Activated CD8-positive, alpha-beta memory T cell treated with anti-CD3 and anti-CD28 coated beads, Interleukin-2, amount 10 ng/mL, durations not matched to agents 7 days and 5 days (primary cell): ENCODE measurements around the gene E2F2. TPM values are rescaled to one million over a fixed set of nuclear protein-coding genes. Genes with fewer than 3 reads are reported as not detected.
A peak's percentile ranks its signal among the peaks of the same experiment; 100 is the strongest.

Experiments used
- ATAC-seq: fragments of 150-1000 bp; cut with Tn5 transposase; one replicate; pipeline ENCODE4 v1.10.0; 2021; ENCODE audit warnings: moderate library complexity
- CTCF ChIA-PET: fragments of 350-600 bp; sonication (Branson Sonifier 250); formaldehyde crosslinking; loops from one replicate; lab custom pipeline; 2021; ENCODE audit warnings: antibody characterized with exemption; lab: Charles Lee
- DNase-seq: peaks from one replicate; pipeline ENCODE4 v3.0.0-alpha.2; 2020
- H3K27ac Mint-ChIP-seq: one replicate; pipeline ENCODE4 v1.8.0; 2021; ENCODE audit warnings: mild to moderate bottlenecking, mixed read lengths
- H3K27me3 Mint-ChIP-seq: one replicate; pipeline ENCODE4 v1.8.0; 2021; ENCODE audit warnings: mixed read lengths
- H3K36me3 Mint-ChIP-seq: one replicate; pipeline ENCODE4 v1.8.0; 2021; ENCODE audit warnings: mild to moderate bottlenecking, mixed read lengths
- H3K4me1 Mint-ChIP-seq: one replicate; pipeline ENCODE4 v1.8.0; 2021; ENCODE audit warnings: mixed read lengths
- H3K4me3 Mint-ChIP-seq: one replicate; pipeline ENCODE4 v1.8.0; 2021; ENCODE audit warnings: mild to moderate bottlenecking, moderate library complexity, mixed read lengths
- H3K9me3 Mint-ChIP-seq: one replicate; pipeline ENCODE4 v1.8.0; 2022; ENCODE audit warnings: low read depth, mixed read lengths
- total RNA-seq, 2 experiments: library from RNA; stranded (reverse); gene quantifications; one replicate each; pipeline ENCODE4 v1.2.3, GENCODE V29; 2021

E2F2 gene
- total RNA-seq, 2 experiments from 2014 or later = 77.4 to 103 TPM

DNA sequence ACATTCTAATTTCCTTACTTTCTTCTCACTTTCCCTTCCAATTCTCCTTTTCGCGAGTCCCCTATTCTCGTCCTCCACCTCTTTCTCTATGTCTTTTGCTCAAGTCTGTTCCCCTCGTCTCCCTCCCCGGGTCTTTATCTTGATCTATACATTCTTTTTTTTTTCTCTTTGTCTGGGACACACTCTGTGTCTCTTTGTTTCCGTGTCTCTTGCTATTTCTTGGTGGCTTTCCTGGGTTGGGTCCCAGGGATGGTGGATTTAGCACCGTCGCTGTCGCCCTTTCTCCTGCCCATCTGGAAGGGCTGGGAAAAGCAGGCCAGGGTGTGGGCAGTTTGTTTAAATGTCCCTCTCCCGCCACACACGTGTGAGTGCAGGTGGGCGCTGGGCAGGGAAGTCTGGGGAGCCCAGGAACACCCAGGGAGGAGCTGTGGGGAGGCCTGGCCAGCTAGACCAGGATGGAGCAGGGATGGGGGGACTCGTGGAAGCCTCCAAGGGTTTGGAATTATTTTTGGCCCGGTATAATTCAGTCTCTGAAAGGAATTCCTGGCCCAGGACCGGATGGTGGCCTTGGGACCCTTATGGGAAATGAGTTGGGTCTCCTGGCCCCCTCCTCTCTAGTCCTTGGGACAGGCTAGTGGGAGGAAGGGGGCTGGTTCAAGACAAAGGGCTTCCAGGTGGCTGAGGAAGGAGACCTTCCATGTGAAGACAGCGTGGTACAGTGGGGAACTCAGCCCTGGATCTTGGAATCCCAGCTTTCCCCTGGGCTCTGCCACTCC lies 37.8 kb upstream of the E2F2 start:
- ATAC-seq (no peak), DNase-seq (no peak)
- Mint-ChIP-seq H3K4me3 (peak overlapping the region; percentile 50), H3K9me3 (no peaks in the 10 kb centered on the region), H3K27me3 (peaks cover 63% of the 10 kb centered on the region), H3K4me1 (peaks cover 6% of the 10 kb centered on the region), H3K36me3 (peaks cover 1% of the 10 kb centered on the region), H3K27ac (no peak overlapping the region)
- CTCF ChIA-PET = interaction anchor here (0.8 to 1.3 kb wide), 2 partner anchors 66 to 68 kb away, joined by 3 to 5 read pairs; no protein-coding TSS in a partner anchor

- Mint-ChIP-seq H3K27ac (no peak overlapping the region), H3K4me1 (peaks cover 6% of the 10 kb centered on the region), H3K27me3 (peaks cover 69% of the 10 kb centered on the region), H3K9me3 (no peaks in the 10 kb centered on the region), H3K4me3 (peak overlapping the region; percentile 50), H3K36me3 (peaks cover 1% of the 10 kb centered on the region)
- ATAC-seq (no peak), DNase-seq (no peak)
- CTCF ChIA-PET = interaction anchor here (1.3 kb wide), 1 partner anchor 69 kb away, joined by 5 read pairs; no protein-coding TSS in a partner anchor
Observed at GRCh38 chr1:23567996-23568607, 37.1 kb upstream of the E2F2 start.

- Mint-ChIP-seq H3K4me3 (no peak overlapping the region), H3K9me3 (no peaks in the 10 kb centered on the region)
Observed at GRCh38 chr1:23567629-23567995, 36.6 kb upstream of the E2F2 start.

DNA sequence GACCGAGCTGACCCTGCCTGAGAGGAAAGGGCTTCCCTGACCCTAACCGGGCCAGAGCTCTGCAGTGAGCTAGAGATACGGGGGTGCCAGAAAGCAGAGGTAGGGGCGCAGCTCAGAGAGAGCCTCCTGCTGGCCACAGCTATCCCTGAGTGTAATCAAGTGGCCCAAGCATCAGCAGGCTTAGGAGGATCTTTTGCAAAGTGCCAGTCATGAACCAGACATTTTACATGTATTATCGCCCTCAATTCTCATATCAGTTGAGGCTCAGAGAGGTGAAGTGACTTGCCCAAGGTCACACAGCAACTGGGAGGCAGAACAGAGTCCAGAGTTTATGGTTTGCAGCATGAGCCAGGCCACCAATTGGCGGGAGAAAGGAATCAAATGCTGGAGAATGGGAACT lies 35.3 kb upstream of the E2F2 start:
- Mint-ChIP-seq H3K27ac (no peak overlapping the region), H3K9me3 (no peaks in the 10 kb centered on the region), H3K4me1 (peaks cover 13% of the 10 kb centered on the region), H3K27me3 (peaks cover 78% of the 10 kb centered on the region), H3K36me3 (peaks cover 1% of the 10 kb centered on the region), H3K4me3 (no peak overlapping the region)
- DNase-seq = no peak
- CTCF ChIA-PET = interaction anchor here (1.0 to 3.4 kb wide), 6 partner anchors 9 to 71 kb away, joined by 3 to 14 read pairs (median 3); no protein-coding TSS in a partner anchor
- no peak for ATAC-seq

More at GRCh38 chr1:23567629-23567995, 36.6 kb upstream of the E2F2 start:
- peaks cover 71% of the 10 kb centered on the region for H3K27me3 Mint-ChIP-seq
- H3K4me1 Mint-ChIP-seq = peaks cover 7% of the 10 kb centered on the region
- CTCF ChIA-PET = interaction anchor here (1.0 to 1.4 kb wide), 3 partner anchors 10 to 70 kb away, joined by 3 to 5 read pairs (median 3); no protein-coding TSS in a partner anchor
- peaks cover 1% of the 10 kb centered on the region for H3K36me3 Mint-ChIP-seq
- no peak for ATAC-seq
- no peak for DNase-seq
- no peak overlapping the region for H3K27ac Mint-ChIP-seq

- CTCF ChIA-PET = interaction anchor here (1.0 to 3.4 kb wide), 7 partner anchors 10 to 72 kb away, joined by 3 to 14 read pairs (median 4); no protein-coding TSS in a partner anchor
- H3K4me1 Mint-ChIP-seq = peaks cover 13% of the 10 kb centered on the region
Observed at GRCh38 chr1:23565776-23566175, 34.7 kb upstream of the E2F2 start.

DNA sequence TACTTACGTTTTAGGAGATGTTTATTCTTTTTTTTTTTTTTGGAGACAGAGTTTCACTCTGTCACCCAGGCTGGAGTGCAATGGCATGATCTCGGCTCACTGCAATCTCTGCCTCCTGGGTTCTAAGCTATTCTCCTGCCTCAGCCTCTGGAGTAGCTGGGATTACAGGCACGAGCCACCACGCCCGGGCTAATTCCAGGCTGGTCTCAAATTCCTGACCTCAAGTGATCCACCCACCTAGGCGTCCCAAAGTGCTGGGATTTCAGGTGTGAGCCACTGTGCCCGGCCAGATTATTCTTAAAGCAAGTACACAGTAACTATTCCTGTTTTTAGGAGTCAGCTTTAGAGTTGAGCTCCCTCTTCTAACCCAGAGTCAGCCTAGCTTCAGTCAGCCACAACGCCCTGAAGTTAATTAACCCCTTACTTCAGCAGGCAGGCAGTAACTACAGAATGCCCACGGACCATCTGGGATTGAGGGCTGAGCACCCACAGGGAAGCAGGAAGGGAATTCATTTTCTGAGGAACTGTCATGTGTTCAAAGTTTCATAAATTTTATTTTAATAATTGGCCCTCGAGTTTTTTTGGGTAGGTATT lies 33.6 kb upstream of the E2F2 start:
- Mint-ChIP-seq H3K27ac (no peak overlapping the region), H3K9me3 (no peaks in the 10 kb centered on the region), H3K4me3 (no peak overlapping the region), H3K27me3 (peaks cover 80% of the 10 kb centered on the region), H3K36me3 (peaks cover 1% of the 10 kb centered on the region), H3K4me1 (peaks cover 17% of the 10 kb centered on the region)
- CTCF ChIA-PET = interaction anchor here (0.8 to 3.4 kb wide), 7 partner anchors 10 to 70 kb away, joined by 3 to 14 read pairs (median 4); no protein-coding TSS in a partner anchor
- DNase-seq = no peak
- ATAC-seq = no peak

More at GRCh38 chr1:23565776-23566175, 34.7 kb upstream of the E2F2 start:
- Mint-ChIP-seq H3K27ac (no peak overlapping the region), H3K27me3 (peaks cover 80% of the 10 kb centered on the region), H3K36me3 (peaks cover 1% of the 10 kb centered on the region), H3K9me3 (no peaks in the 10 kb centered on the region), H3K4me3 (no peak overlapping the region)
- DNase-seq = no peak
- no peak for ATAC-seq

DNA sequence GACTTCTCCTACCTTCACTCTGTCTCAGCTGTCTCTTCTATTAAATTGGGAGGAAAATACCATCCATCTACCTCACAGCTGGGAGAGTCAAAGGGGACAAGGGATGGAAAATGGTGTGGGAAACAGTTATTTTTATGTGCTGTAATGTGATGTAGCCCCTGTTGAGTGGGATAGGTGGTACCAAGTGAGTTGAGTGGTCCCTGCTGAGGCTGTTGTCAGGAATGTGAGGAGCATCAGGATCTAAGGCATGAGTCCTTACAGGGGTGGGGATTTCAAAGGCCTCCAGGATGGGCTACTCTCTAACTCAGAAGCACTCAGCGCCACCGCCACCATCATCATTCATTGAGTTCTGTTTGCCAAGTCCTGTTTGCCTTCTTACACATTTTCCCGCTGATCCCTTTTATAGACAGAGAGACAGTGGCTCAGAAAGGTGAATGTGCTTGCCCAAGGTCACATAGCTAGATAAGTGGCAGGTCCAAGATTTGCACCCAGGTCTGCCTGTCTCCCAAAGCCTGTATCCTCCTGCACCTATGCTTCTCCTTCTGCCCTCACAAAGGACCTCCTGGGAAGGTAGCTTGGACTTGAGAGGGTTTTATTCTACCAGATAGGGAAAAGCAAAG lies 32.8 kb upstream of the E2F2 start:
- DNase-seq (no peak), ATAC-seq (no peak)
- Mint-ChIP-seq H3K4me3 (no peak overlapping the region), H3K27ac (no peak overlapping the region), H3K9me3 (no peaks in the 10 kb centered on the region), H3K27me3 (peaks cover 74% of the 10 kb centered on the region), H3K36me3 (peaks cover 1% of the 10 kb centered on the region), H3K4me1 (peaks cover 20% of the 10 kb centered on the region)
- CTCF ChIA-PET = interaction anchor here (0.8 to 3.4 kb wide), 5 partner anchors 9 to 71 kb away, joined by 3 to 14 read pairs (median 6); no protein-coding TSS in a partner anchor

DNA sequence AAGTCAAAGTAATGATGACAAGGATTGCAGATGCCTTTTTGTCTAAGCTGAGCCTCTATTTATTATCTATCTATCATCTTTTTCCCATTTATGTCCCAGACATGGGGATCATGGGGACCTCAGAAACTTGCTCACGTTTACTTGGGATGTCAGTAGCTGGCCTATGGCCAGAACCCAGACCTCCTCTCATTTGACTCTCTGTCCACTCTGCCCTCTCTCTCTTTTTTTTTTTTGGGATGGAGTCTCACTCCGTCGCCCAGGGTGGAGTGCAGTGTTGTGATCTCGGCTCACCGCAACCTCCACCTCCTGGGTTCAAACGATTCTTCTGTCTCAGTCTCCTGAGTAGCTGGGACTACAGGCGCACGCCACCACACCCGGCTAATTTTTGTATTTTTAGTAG lies 32.0 kb upstream of the E2F2 start:
- H3K36me3 Mint-ChIP-seq = no peaks in the 10 kb centered on the region
- no peak overlapping the region for H3K4me3 Mint-ChIP-seq
- CTCF ChIA-PET = interaction anchor here (1.5 kb wide), 1 partner anchor 18 kb away, joined by 4 read pairs; no protein-coding TSS in a partner anchor
- ATAC-seq = no peak
- H3K9me3 Mint-ChIP-seq = no peaks in the 10 kb centered on the region
- no peak overlapping the region for H3K27ac Mint-ChIP-seq
- DNase-seq = no peak
- peaks cover 69% of the 10 kb centered on the region for H3K27me3 Mint-ChIP-seq
- peaks cover 24% of the 10 kb centered on the region for H3K4me1 Mint-ChIP-seq

DNA sequence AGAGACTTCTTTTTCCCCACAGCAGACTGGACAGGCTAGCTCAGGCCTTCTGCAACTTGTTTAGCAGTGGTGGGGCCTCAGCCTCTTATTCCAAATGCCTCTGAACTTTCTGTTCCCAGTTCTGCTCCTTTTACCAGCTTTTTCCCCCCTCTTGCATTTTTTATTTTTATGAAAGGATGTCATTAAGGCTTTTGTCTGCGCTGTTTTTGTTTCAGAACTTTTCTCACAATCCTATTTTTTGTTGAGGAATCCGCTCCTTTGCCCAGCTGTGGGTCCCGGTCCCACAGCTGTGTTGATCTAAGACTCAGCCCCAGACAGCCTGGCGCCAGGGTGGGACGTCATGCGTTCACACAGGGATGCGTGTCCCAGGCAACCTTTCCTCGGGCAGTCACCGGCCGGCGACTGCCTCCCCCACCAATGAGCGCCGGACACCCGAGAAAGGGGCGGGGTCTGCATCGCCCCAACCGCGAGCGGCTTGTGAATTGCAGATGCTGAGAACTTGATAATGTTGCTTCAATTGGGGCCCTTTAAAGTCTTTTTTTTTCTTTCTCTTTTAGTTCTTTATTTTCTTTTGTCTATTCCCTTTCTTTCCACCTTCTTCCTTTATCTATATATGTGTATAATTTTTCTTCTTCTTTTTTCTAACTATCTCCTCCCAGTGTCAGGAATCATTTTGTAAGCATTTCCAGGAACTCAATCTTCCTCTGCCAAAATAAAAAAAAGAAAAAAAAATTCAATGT lies 31.3 kb upstream of the E2F2 start:
- Mint-ChIP-seq H3K9me3 (no peaks in the 10 kb centered on the region), H3K4me1 (peaks cover 27% of the 10 kb centered on the region), H3K27ac (no peak overlapping the region), H3K4me3 (no peak overlapping the region), H3K36me3 (no peaks in the 10 kb centered on the region), H3K27me3 (peaks cover 63% of the 10 kb centered on the region)
- DNase-seq (no peak), ATAC-seq (no peak)
- CTCF ChIA-PET = no interaction called here

DNA sequence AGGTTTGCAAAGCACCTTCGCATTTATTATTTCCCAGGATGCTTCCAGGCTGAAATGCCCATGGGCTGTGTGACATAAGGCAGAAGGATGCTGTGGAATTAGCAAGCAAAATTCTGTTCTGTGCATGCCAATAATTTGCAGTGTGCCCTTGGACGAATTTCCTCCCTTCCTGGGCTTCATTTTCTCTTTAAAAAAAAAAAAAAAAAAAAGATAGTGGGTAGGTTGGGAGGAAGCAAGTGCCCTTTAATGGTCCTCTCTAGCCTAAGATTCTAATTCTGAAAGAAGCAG lies 30.7 kb upstream of the E2F2 start:
- Mint-ChIP-seq H3K36me3 (no peaks in the 10 kb centered on the region), H3K27me3 (peaks cover 58% of the 10 kb centered on the region), H3K4me3 (no peak overlapping the region), H3K9me3 (no peaks in the 10 kb centered on the region), H3K4me1 (peaks cover 31% of the 10 kb centered on the region), H3K27ac (no peak overlapping the region)
- no peak for ATAC-seq
- CTCF ChIA-PET = no interaction called here
- no peak for DNase-seq

- H3K27me3 Mint-ChIP-seq = peaks cover 55% of the 10 kb centered on the region
- no peak for DNase-seq
- no peak overlapping the region for H3K27ac Mint-ChIP-seq
- CTCF ChIA-PET = no interaction called here
- H3K4me3 Mint-ChIP-seq = no peak overlapping the region
- no peak for ATAC-seq
- H3K4me1 Mint-ChIP-seq = peaks cover 36% of the 10 kb centered on the region
- H3K36me3 Mint-ChIP-seq = no peaks in the 10 kb centered on the region
- H3K9me3 Mint-ChIP-seq = no peaks in the 10 kb centered on the region
Observed at GRCh38 chr1:23561076-23561812, 30.2 kb upstream of the E2F2 start.
